Body of pancreas (tissue), 4 donors: ENCODE measurements around the gene FLRT2. TPM values are rescaled to one million over a fixed set of nuclear protein-coding genes. Genes with fewer than 3 reads are reported as not detected.

ENCODE experiments used
- ATAC-seq: fragments of 150-250 bp; one replicate; pipeline ENCODE4 v1.9.1; 2016
- DNase-seq, 4 donors: peaks; one replicate each; pipeline ENCODE4 v3.0.0-alpha.2; 2019
- H3K27ac ChIP-seq, 4 donors: fragments of 200-600 bp; sonication (generic); 1 replicate in 3 of 4; 2 replicates in 1 of 4; pipeline versions ENCODE4 v1.5.1 to v1.6.1; 2016 to 2019; ENCODE audit warnings: mild to moderate bottlenecking in 1 of 4, mixed read lengths in 1 of 4, moderate library complexity in 1 of 4
- H3K27me3 ChIP-seq, 2 donors: fragments of 200-600 bp; sonication (generic); one replicate each; pipeline ENCODE4 v1.6.0; 2016; ENCODE audit warnings: mild to moderate bottlenecking in 1 of 2
- H3K36me3 ChIP-seq, 2 donors: fragments of 200-600 bp; sonication (generic); replicated peaks in 1 of 2; 2 replicates each; pipeline ENCODE4 v1.5.1; 2016; ENCODE audit warnings: low read depth in 2 of 2; ENCODE audit not compliant: insufficient read depth in 1 of 2
- H3K4me1 ChIP-seq: fragments of 200-600 bp; sonication (generic); one replicate; pipeline ENCODE4 v1.6.0; 2016
- H3K4me3 ChIP-seq, 2 donors: fragments of 200-600 bp; sonication (generic); 1 replicate in 1 of 2; 2 replicates in 1 of 2; pipeline ENCODE4 v1.5.1; 2016 to 2019
- H3K9me3 ChIP-seq, 3 donors: fragments of 200-600 bp; sonication (generic); 1 replicate in 2 of 3; 2 replicates in 1 of 3; pipeline ENCODE4 v1.5.1; 2016
- POLR2A ChIP-seq, 3 donors: fragments of 450-650 bp; IDR thresholded peaks; one replicate each; pipeline ENCODE4 v1.6.1; 2016; ENCODE audit warnings: antibody characterized with exemption in 3 of 3, mild to moderate bottlenecking in 2 of 3
- WGBS, 2 donors: methylation state at CpG; one replicate each; pipeline ENCODE4 v1.1.5; 2017; 5-methylcytosine and 5-hydroxymethylcytosine counted together
- intact Hi-C: fragments of 100-400 bp; cut with DNase I; formaldehyde crosslinking; loops from one replicate; pipeline ENCODE4 v1.15.1; 2023
- total RNA-seq, 2 donors: library from RNA; depleted of rRNA; stranded (reverse); fragments of >200 nt; gene quantifications; one replicate each; pipeline ENCODE4 v1.1.0, GENCODE V29; 2016
- TF ChIP-seq, protein P1 (sequence below), 7 experiments: fragments of 450-650 bp in 4 of 7; fragments of 200-600 bp in 3 of 7; sonication (generic) in 3 of 7; IDR thresholded peaks; one replicate each; pipeline ENCODE4 v1.5.1; 2016 to 2019; ENCODE audit warnings: antibody characterized with exemption in 7 of 7

FLRT2 gene
- total RNA-seq, 2 donors from 2014 or later, result 37.6 to 114 TPM

DNA sequence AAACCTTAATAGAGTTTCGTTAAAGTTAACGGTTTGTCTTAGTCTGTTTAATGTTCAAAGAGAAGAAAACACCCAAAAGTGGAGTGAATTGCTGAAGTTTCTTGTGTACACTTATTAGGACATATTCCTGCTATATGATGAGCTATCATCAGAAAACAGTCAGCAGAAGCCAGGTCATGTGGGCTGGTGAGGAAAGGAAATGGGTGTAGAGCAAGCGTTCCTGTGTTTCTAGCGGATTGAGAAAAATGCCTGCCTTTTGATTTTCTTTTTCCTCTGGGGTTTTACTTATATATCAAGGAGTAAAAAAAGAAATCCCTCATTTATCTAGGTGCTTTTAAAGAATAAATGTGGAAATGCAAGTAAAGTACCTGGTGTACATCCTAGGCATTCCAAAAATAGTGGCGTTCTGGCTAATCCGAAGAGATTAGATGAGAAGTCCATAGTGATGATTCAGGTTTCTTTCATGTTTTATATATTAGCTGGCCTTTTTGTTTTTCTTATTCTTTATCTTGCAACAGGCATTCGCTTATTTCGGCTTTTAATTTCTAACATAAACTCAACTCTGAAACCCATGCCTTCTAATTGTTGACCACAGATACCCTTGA, 50.7 kb downstream of the FLRT2 start:
- H3K9me3 ChIP-seq, result no peaks in the 10 kb centered on the region
- TF ChIP-seq POLR2A (IDR thresholded peaks at IDR 0.05), result no peak
- TF ChIP-seq, protein P1, sequence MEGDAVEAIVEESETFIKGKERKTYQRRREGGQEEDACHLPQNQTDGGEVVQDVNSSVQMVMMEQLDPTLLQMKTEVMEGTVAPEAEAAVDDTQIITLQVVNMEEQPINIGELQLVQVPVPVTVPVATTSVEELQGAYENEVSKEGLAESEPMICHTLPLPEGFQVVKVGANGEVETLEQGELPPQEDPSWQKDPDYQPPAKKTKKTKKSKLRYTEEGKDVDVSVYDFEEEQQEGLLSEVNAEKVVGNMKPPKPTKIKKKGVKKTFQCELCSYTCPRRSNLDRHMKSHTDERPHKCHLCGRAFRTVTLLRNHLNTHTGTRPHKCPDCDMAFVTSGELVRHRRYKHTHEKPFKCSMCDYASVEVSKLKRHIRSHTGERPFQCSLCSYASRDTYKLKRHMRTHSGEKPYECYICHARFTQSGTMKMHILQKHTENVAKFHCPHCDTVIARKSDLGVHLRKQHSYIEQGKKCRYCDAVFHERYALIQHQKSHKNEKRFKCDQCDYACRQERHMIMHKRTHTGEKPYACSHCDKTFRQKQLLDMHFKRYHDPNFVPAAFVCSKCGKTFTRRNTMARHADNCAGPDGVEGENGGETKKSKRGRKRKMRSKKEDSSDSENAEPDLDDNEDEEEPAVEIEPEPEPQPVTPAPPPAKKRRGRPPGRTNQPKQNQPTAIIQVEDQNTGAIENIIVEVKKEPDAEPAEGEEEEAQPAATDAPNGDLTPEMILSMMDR (IDR thresholded peaks at IDR 0.05), result no peak
- DNase-seq (no peak), ATAC-seq (no peak)
- peaks cover 0 to 9% of the 10 kb centered on the region in 2 donors for H3K36me3 ChIP-seq
- intact Hi-C loops, result no loop called here
- H3K27me3 ChIP-seq, result no peaks in the 10 kb centered on the region
- H3K4me3 ChIP-seq, result no peak overlapping the region
- H3K4me1 ChIP-seq, result peaks cover 59% of the 10 kb centered on the region
- no peak overlapping the region for H3K27ac ChIP-seq
- 87 to 90% methylated on average over 8 of the region's 8 CpGs for WGBS, 2 donors

DNA sequence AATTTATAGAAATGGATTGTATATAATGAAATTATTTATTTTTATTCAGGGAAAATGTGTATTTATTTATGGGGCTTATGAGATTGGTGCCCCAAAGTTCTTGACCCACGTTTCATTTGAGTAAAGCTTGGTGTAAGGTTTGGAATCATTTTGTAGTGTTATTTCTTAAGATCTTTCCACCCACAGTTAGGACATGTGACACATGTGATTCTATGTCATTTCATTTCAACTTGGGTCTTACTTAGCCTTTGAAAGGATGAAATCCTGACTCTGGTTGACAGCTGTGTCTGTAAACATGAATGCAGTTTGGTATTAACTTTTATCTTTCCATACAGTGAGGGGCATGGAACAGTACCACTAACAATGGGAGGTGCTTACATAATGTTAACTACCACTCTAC, 51.7 kb downstream of the FLRT2 start:
- TF ChIP-seq POLR2A (IDR thresholded peaks at IDR 0.05), result no peak
- TF ChIP-seq, protein P1 (IDR thresholded peaks at IDR 0.05), result no peak
- H3K27me3 ChIP-seq, result no peaks in the 10 kb centered on the region
- H3K27ac ChIP-seq, result no peak overlapping the region
- no peak overlapping the region for H3K4me3 ChIP-seq
- intact Hi-C loops, result no loop called here
- ATAC-seq (no peak), DNase-seq (no peak)
- 55 to 67% methylated on average over 1 of the region's 1 CpG for WGBS, 2 donors
- H3K9me3 ChIP-seq, result no peaks in the 10 kb centered on the region
- H3K36me3 ChIP-seq, result peaks cover 0 to 5% of the 10 kb centered on the region in 2 donors
- peaks cover 60% of the 10 kb centered on the region for H3K4me1 ChIP-seq

DNA sequence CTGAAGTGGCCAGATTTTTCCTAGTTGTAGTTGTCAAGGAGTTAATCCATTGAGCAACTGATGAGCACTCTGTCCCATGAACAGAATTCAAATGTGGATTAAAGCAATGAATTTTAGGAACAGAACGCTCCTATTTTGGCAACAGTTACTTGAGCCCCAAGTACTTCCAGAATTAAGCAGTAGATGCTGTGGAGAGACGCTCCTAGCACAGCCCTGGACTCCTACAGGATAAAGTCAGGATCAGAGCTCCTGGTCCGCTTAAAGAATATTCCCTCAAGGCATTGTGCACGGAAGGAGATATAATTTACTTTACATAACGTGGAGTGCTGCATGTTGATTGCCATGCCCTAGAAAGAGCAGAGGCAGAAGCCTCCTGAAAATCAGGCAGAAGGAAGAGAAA, 53.4 kb downstream of the FLRT2 start:
- no peaks in the 10 kb centered on the region for H3K9me3 ChIP-seq
- peaks cover 58% of the 10 kb centered on the region for H3K4me1 ChIP-seq
- H3K27me3 ChIP-seq, result no peaks in the 10 kb centered on the region
- H3K27ac ChIP-seq, result peak overlapping the region in 2 of 4 donors; percentile 15 to 22
- 64 to 72% methylated on average over 5 of the region's 5 CpGs for WGBS, 2 donors
- H3K36me3 ChIP-seq, result peaks cover 0 to 7% of the 10 kb centered on the region in 2 donors
- no peak for DNase-seq
- no peak overlapping the region for H3K4me3 ChIP-seq
- TF ChIP-seq POLR2A (IDR thresholded peaks at IDR 0.05), result no peak
- TF ChIP-seq, protein P1 (IDR thresholded peaks at IDR 0.05), result no peak
- no peak for ATAC-seq
- intact Hi-C loops, result no loop called here

DNA sequence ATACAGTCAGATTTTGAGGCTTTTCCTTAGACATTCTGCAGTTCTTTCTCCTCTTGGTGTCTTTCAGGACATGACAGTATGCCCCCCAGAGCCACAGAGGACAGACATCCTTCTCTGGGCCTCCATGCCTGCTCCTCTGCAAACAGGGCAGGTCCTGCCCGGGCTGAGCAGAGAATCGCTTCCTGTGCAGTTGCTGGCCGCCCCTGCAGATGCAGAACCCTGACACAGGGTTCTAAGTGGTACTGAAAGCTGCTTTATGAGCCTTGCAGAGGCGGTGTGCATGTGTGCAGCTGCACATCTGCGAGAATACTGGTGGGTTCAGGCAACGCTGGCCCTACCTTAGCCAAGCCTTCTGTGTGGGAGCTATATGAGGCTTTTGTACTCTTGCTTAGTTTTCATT, 54.5 kb downstream of the FLRT2 start:
- WGBS, 2 donors, result 69 to 82% methylated on average over 6 of the region's 6 CpGs
- ATAC-seq, result no peak
- Histone ChIP-seq H3K27me3 (no peaks in the 10 kb centered on the region), H3K36me3 (peaks cover 0 to 7% of the 10 kb centered on the region in 2 donors), H3K9me3 (no peaks in the 10 kb centered on the region), H3K4me3 (no peak overlapping the region), H3K4me1 (peaks cover 47% of the 10 kb centered on the region), H3K27ac (peak overlapping the region in 1 of 4 donors; percentile 7)
- intact Hi-C loops, result no loop called here
- no peak for DNase-seq
- TF ChIP-seq, protein P1 (IDR thresholded peaks at IDR 0.05), result no peak
- TF ChIP-seq POLR2A (IDR thresholded peaks at IDR 0.05), result no peak

DNA sequence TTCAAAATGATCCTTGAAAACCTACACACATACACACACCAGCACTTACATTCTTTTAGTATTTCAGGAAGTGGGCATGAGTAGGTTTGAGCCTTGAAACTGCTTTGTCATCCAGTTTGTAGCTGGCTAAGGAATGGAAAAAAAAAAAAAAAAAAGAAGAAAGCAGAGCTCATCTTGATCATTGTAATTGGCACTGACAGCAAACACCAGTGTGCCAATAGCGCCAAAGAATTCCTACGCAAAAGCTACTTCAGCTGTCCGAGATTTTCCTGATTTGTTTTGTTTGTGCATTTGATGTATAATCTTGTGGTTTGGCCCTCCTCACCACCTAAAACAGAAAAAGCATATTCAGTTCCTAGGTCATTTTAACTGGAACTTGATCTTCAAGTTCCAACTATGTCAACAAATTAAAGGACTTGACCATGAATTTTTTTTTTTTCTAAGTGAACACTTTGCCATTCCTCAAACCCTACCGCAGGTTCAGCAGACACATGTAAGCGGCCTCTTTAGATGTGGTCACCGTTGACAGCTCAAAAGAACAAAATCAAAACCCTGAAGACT, 57.3 kb downstream of the FLRT2 start:
- 31 to 43% methylated on average over 6 of the region's 6 CpGs for WGBS, 2 donors
- H3K9me3 ChIP-seq, result no peaks in the 10 kb centered on the region
- H3K36me3 ChIP-seq, result peaks cover 2 to 7% of the 10 kb centered on the region in 2 donors
- no peaks in the 10 kb centered on the region for H3K27me3 ChIP-seq
- intact Hi-C loops, result no loop called here
- TF ChIP-seq, protein P1 (IDR thresholded peaks at IDR 0.05), result no peak
- no peak for TF ChIP-seq POLR2A (IDR thresholded peaks at IDR 0.05)
- peak overlapping the region in 1 of 4 donors; percentile 26 for H3K27ac ChIP-seq
- peaks cover 44% of the 10 kb centered on the region for H3K4me1 ChIP-seq
- ATAC-seq (peak; percentile 39), DNase-seq (no peak)
- no peak overlapping the region for H3K4me3 ChIP-seq
